Smooth muscle cell of trachea (primary cell): Measurements from ENCODE around the gene VMA21. TPM values are rescaled to one million over a fixed set of nuclear protein-coding genes. Genes with fewer than 3 reads are reported as not detected.

Experiments
- total RNA-seq: library from RNA; depleted of rRNA; stranded (reverse); fragments of >200 nt; gene quantifications from 2 replicates; pipeline ENCODE4 v1.2.1, GENCODE V29; 2014

VMA21 gene, protein sequence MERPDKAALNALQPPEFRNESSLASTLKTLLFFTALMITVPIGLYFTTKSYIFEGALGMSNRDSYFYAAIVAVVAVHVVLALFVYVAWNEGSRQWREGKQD
- total RNA-seq: 44.7 and 50.9 TPM in 2 replicates

DNA sequence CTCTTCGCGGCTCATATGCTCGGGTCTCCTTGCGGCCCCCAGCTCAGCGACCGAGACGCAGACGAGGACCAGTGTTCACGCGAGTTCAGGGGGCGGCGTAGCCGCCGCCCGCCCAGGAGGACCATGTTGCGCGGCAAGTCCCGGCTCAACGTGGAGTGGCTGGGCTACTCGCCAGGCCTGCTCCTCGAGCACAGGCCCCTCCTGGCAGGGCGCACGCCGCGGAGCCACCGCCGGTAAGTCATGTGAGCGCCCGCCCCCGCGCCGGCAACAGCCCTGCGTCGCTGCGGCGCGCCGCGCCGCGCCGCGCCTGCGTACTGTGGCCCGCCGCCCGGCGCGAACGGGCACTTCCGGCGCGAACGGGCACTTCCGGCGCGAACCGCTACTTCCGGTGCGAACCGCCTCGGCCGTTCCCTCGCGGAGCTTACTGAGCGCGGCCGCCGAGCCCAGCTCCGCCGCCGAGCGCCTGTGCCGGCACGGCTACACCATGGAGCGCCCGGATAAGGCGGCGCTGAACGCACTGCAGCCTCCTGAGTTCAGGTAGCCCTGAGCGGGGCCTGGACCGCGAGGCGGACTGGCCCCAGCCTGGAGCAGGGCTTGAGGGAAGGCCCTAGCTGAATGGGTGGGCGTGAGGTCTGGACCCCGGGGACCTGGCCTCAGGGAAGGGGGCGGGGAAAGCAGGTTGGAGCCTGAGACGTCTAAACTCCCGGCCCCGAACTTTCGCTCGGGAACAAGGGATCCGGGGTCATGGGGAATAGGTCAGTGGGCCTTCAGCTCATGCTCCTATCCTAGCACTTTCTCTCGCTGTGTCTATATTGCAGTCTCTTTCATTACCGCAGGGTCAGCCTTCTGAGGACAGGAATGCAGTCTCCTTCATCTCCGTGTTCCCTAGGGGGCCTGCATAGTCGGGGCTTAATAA, at the start of gene VMA21:
Gene VMA21 (plus strand): TSS at position 382 of the 916 bp plus-strand sequence. CDS start 103 bp downstream, at position 485.

Other genes with a start within 250 kb of the VMA21 start
- not detected in 2 replicates for gene GPR50, start 220.6 kb upstream of the VMA21 start, total RNA-seq
- gene PASD1, start 166.5 kb downstream of the VMA21 start, total RNA-seq: not detected in 2 replicates